ENCODE measurements around the gene PTPA. TPM values are rescaled to one million over a fixed set of nuclear protein-coding genes. Genes with fewer than 3 reads are reported as not detected.

PTPA gene
- total and polyA plus RNA-seq, 2 experiments from 2014 or later, result 60.8 to 113 TPM

- H3K27me3 ChIP-seq (replicated peaks; ENCODE audit: insufficient read depth), result no peaks in the 10 kb centered on the region
- H3K79me2 ChIP-seq (ENCODE audit: insufficient read depth), result no peaks in the 10 kb centered on the region
- no peak overlapping the region for H3K27ac ChIP-seq
- TF ChIP-seq EZH2phosphoT487 (IDR thresholded peaks at IDR 0.05; ENCODE audit: insufficient read depth, low read depth) (no peak), EZH2 (IDR thresholded peaks at IDR 0.05; ENCODE audit: insufficient read depth, poor library complexity, severe bottlenecking) (no peak)
- 90% methylated on average over 30 to 31 of the region's 31 CpGs for WGBS, 2 experiments (ENCODE audit: low coverage in 1 of 2, low lambda C conversion rate in 2 of 2, missing lambda C conversion rate in 2 of 2)
- H3K9me2 ChIP-seq (ENCODE audit: insufficient read depth), result no peaks in the 10 kb centered on the region
- no peaks in the 10 kb centered on the region for H3K9me3 ChIP-seq (ENCODE audit: low read depth)
- in situ Hi-C loops (cut with MboI), result no loop called here
- no peak overlapping the region for H3K4me2 ChIP-seq (ENCODE audit: unreplicated experiment)
- H3K9ac ChIP-seq, result no peak overlapping the region
- H3K4me1 ChIP-seq (ENCODE audit: insufficient read depth), result no peaks in the 10 kb centered on the region
- no peaks in the 10 kb centered on the region for H4K20me1 ChIP-seq (ENCODE audit: insufficient read depth)
- H3K36me3 ChIP-seq (ENCODE audit: low read depth), result peaks cover 6% of the 10 kb centered on the region; the same call in 1 of the 2 replicates
- H3F3A ChIP-seq (ENCODE audit: insufficient read depth), result no peaks in the 10 kb centered on the region
- DNase-seq, result no peak
- no peak overlapping the region for H3K4me3 ChIP-seq
- no peak overlapping the region for H2AFZ ChIP-seq
These were observed 42.0 kb upstream of the PTPA start for GRCh38 chr9:129068990-129069861.

GRCh38 chr9:129069862-129070641 lies 41.2 kb upstream of the PTPA start:
- H4K20me1 ChIP-seq (ENCODE audit: insufficient read depth), result no peaks in the 10 kb centered on the region
- H3K27ac ChIP-seq, result no peak overlapping the region
- no peak overlapping the region for H2AFZ ChIP-seq
- no peak overlapping the region for H3K9ac ChIP-seq
- no peak for TF ChIP-seq EZH2 (IDR thresholded peaks at IDR 0.05; ENCODE audit: insufficient read depth, poor library complexity, severe bottlenecking)
- no peak for DNase-seq
- peaks cover 1% of the 10 kb centered on the region; the same call in 1 of the 2 replicates for H3K36me3 ChIP-seq (ENCODE audit: low read depth)
- in situ Hi-C loops (cut with MboI), result no loop called here
- no peaks in the 10 kb centered on the region for H3K27me3 ChIP-seq (replicated peaks; ENCODE audit: insufficient read depth)
- no peaks in the 10 kb centered on the region for H3K9me2 ChIP-seq (ENCODE audit: insufficient read depth)
- H3K79me2 ChIP-seq (ENCODE audit: insufficient read depth), result no peaks in the 10 kb centered on the region
- H3K4me2 ChIP-seq (ENCODE audit: unreplicated experiment), result no peak overlapping the region
- 93 to 94% methylated on average over 26 of the region's 26 CpGs for WGBS, 2 experiments (ENCODE audit: low coverage in 1 of 2, low lambda C conversion rate in 2 of 2, missing lambda C conversion rate in 2 of 2)
- no peaks in the 10 kb centered on the region for H3K9me3 ChIP-seq (ENCODE audit: low read depth)
- H3F3A ChIP-seq (ENCODE audit: insufficient read depth), result no peaks in the 10 kb centered on the region
- H3K4me3 ChIP-seq, result no peak overlapping the region
- no peaks in the 10 kb centered on the region for H3K4me1 ChIP-seq (ENCODE audit: insufficient read depth)

GRCh38 chr9:129070696-129071525 lies 40.3 kb upstream of the PTPA start:
- no peaks in the 10 kb centered on the region for H3K4me1 ChIP-seq (ENCODE audit: insufficient read depth)
- no peaks in the 10 kb centered on the region for H3K27me3 ChIP-seq (replicated peaks; ENCODE audit: insufficient read depth)
- H3K27ac ChIP-seq, result no peak overlapping the region
- no peak for DNase-seq
- no peak overlapping the region for H2AFZ ChIP-seq
- H3K36me3 ChIP-seq (ENCODE audit: low read depth), result no peaks in the 10 kb centered on the region; the same call in 1 of the 2 replicates
- H3K9ac ChIP-seq, result no peak overlapping the region
- H4K20me1 ChIP-seq (ENCODE audit: insufficient read depth), result no peaks in the 10 kb centered on the region
- H3K9me2 ChIP-seq (ENCODE audit: insufficient read depth), result no peaks in the 10 kb centered on the region
- no peaks in the 10 kb centered on the region for H3K79me2 ChIP-seq (ENCODE audit: insufficient read depth)
- WGBS, 2 experiments (ENCODE audit: low coverage in 1 of 2, low lambda C conversion rate in 2 of 2, missing lambda C conversion rate in 2 of 2), result 74 to 76% methylated on average over 21 of the region's 21 CpGs
- TF ChIP-seq EZH2phosphoT487 (IDR thresholded peaks at IDR 0.05; ENCODE audit: insufficient read depth, low read depth) (no peak), EZH2 (IDR thresholded peaks at IDR 0.05; ENCODE audit: insufficient read depth, poor library complexity, severe bottlenecking) (no peak)
- no peaks in the 10 kb centered on the region for H3F3A ChIP-seq (ENCODE audit: insufficient read depth)
- H3K9me3 ChIP-seq (ENCODE audit: low read depth), result no peaks in the 10 kb centered on the region
- in situ Hi-C loops (cut with MboI), result no loop called here
- no peak overlapping the region for H3K4me2 ChIP-seq (ENCODE audit: unreplicated experiment)
- no peak overlapping the region for H3K4me3 ChIP-seq

- Histone ChIP-seq H2AFZ (no peak overlapping the region), H3K9me2 (ENCODE audit: insufficient read depth) (no peaks in the 10 kb centered on the region), H3K79me2 (ENCODE audit: insufficient read depth) (no peaks in the 10 kb centered on the region), H3K27me3 (replicated peaks; ENCODE audit: insufficient read depth) (no peaks in the 10 kb centered on the region), H4K20me1 (ENCODE audit: insufficient read depth) (no peaks in the 10 kb centered on the region), H3K36me3 (ENCODE audit: low read depth) (no peaks in the 10 kb centered on the region; the same call in 1 of the 2 replicates), H3K9ac (no peak overlapping the region), H3F3A (ENCODE audit: insufficient read depth) (no peaks in the 10 kb centered on the region), H3K4me1 (ENCODE audit: insufficient read depth) (no peaks in the 10 kb centered on the region), H3K9me3 (ENCODE audit: low read depth) (no peaks in the 10 kb centered on the region), H3K27ac (no peak overlapping the region), H3K4me3 (no peak overlapping the region), H3K4me2 (ENCODE audit: unreplicated experiment) (no peak overlapping the region)
- no peak for DNase-seq
- TF ChIP-seq EZH2 (IDR thresholded peaks at IDR 0.05; ENCODE audit: insufficient read depth, poor library complexity, severe bottlenecking) (no peak), EZH2phosphoT487 (IDR thresholded peaks at IDR 0.05; ENCODE audit: insufficient read depth, low read depth) (no peak)
- in situ Hi-C loops (cut with MboI), result no loop called here
- 67 to 77% methylated on average over 10 of the region's 10 CpGs for WGBS, 2 experiments (ENCODE audit: low coverage in 1 of 2, low lambda C conversion rate in 2 of 2, missing lambda C conversion rate in 2 of 2)
These were observed 39.6 kb upstream of the PTPA start for GRCh38 chr9:129071526-129072126.

All from GM23248 (cell line).